Measurements from ENCODE around the gene RAPGEF5.

RAPGEF5 gene

DNA sequence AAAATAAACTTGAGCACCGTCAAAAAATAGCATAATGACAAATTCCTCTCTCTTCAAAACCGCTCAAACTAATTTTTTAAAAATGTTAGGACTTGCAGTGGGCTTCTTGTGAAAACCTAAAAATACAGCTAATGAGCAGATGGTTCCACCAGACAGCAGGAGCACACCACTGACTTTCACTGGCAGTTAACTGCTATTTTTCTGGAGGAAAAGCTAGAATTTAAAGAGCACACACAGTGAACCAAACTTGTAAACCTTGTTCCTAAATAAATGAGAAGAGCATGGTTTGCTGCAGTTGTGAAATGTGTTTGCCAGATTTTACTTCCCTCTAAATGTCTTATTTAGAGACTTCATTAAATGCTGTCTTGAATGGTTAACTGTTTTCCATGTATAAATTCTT, 143.9 kb downstream of the RAPGEF5 start:
- DNase-seq = no peak

DNA sequence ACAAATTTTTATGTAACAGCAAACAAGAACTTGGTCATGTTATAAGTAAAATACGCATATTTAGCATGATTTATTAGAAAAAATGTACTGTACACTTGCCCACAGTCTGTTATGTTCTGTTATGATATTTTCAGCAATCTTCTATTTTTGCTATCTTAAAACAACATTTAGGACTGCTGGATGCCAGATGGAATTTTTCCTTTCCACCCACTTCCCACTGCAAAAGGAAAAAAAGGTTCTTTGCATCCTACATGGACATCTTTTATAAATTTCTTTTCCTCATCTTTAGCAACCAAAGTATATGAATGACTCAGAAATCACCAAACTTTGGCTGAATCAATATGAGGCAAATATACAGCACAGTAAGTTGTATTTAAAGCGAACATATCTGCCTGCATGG, 146.0 kb downstream of the RAPGEF5 start:
- DNase-seq = no peak

DNA sequence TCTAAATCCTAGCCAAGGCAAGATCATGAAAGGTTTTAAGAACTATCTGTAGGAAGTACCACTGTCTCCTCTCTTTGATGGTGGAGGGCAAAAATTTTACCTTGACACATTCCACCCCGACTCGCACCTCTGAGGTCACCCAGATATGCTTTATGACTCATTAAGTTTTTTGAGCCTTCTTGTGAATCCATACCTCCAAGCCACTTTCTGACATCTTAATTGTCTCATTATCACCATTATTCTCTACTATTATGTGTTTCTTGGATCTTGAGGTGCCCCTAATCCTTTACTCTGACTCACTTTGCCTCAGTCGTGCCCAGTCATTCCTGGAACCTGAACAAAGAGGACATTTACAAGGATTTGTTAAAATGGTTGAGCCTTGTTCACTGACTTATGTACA, 146.6 kb downstream of the RAPGEF5 start:
- no peak for DNase-seq

GRCh38 chr7:22208799-22209198, 148.2 kb downstream of the RAPGEF5 start:
- DNase-seq = no peak

- no peak for DNase-seq
Observed at GRCh38 chr7:22207724-22208225, 149.2 kb downstream of the RAPGEF5 start.

GRCh38 chr7:22205631-22206030, 151.3 kb downstream of the RAPGEF5 start:
- no peak for DNase-seq

DNA sequence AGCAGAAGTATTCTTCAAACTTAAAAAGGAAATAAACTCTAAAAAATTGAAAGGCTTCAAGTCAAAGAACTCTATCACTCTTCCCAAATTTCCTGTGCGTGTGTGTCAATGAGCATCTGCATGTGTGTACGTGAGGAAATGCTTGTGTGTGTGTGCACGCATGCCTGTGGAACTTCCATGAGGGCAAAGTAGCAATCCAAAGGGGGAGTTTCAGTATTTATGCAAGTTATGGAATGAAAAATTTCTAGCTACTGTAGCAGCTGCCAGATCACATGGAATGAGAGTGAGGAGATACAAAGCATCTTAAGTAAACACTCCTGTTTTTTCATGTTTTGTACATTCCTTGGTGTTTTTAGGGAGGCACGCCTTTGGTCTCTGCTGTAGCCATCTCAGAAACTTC, 152.6 kb downstream of the RAPGEF5 start:
- DNase-seq = no peak

DNA sequence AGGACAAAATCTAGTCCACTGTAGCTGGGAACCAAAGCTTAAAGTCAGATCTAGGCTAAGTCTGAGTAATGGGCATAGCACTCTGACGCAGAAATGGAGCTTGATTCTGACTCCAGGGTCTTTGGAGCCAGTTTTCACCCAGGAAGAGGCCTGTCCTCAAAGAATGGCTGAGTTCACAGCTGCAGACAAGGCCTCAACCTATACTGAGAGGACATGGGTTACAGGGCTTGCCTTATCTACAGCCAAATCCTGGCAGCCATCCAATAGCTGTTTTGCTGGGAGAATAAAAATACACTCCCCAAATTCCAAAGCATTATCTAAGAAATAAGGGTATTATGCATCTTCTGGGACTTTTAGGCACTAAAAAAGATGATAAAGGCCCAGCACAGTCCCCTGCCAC, 154.8 kb downstream of the RAPGEF5 start:
- DNase-seq = no peak

GRCh38 chr7:22201186-22201880, 155.6 kb downstream of the RAPGEF5 start:
- DNase-seq = no peak

GRCh38 chr7:22200777-22201176, 156.2 kb downstream of the RAPGEF5 start:
- no peak for DNase-seq

DNA sequence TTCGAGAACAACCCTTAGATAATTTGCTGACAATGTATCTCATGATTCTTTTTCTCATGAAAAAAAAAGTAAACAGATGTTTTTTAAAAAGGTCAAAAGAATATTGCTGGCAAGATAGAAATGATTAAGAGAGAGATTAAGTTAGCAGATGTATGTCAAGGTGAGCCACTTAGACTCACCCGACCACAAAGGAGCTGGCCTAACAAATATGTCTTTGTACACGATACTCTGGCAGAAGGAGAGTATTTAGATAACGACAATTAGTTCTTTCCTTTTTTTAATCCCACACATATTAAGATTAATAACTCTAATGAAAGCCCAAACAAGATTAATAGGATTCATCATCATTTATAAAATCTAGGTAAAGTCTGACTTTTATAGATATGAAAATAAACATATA, 156.7 kb downstream of the RAPGEF5 start:
- no peak for DNase-seq

- DNase-seq = no peak
Observed at GRCh38 chr7:22197376-22197775, 159.6 kb downstream of the RAPGEF5 start.

- no peak for DNase-seq
Observed at GRCh38 chr7:22196429-22196828, 160.5 kb downstream of the RAPGEF5 start.

GRCh38 chr7:22195397-22196172, 161.4 kb downstream of the RAPGEF5 start:
- no peak for DNase-seq

DNA sequence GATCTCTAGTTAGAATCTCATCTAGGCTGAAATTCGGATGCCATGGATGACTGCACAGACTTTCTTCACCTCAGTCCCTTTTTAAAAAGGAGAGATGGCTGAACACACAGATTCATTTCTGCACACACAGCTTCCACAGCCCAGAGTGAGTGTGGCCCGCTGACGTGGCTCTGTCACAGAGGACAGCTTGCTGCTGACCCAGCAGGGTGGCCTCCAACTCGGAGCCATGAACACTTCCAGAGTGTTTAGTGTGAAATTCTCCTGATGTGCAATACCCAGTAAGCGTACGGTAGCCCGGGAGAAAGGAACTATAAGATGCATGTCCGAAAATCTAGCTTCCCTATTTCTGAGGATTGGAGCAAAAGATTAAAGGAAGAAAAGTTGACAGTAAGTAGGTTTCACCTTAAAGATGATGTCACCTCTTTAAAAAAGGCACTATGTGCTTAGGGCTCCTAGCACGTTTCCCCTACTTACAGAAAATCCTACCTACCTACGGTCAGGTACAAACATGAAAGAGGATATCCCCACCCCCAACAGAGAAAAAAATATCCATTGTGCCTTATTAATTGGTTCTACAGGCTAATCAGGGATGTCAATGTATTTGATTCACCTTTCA, 162.2 kb downstream of the RAPGEF5 start:
- no peak for DNase-seq

- DNase-seq = no peak
Observed at GRCh38 chr7:22193450-22193983, 163.4 kb downstream of the RAPGEF5 start.

- no peak for DNase-seq
Observed at GRCh38 chr7:22192801-22193200, 164.2 kb downstream of the RAPGEF5 start.

DNA sequence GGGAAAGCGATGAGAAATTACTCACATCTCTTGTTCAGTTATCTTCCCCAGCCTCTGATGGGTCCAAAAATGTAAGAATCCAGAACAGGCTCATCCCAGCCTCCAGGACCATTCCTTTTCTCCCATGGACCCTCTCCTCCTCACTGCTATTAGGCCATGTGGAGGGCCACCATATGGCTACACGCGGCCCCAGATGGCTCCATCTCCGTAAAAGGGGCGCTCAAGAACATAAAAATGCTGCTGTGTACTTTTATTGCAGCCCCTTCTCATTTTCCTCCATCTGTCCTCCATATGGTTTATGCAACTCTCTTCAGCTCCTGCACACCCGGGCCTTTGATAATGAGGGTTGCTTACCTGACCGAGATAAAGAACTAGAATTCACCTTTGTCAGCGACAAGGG, 166.2 kb downstream of the RAPGEF5 start:
- DNase-seq = no peak

DNA sequence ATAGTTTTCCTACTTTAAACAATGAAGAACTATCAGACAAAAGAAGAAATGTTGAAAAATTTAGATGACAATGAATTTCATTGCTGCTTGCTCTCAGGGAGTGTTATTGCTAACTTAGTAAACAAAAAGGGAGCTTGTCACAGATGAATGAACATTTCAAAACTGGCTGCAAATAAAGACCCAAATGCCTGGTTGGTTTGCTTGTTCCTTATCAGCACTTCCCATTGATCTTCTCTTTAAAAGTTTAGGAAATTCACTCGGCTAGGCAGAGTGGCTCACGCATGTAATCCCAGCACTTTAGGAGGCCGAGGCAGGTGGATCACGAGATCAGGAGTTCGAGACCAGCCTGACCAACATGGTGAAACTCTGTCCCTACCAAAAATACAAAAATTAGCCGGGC, 167.2 kb downstream of the RAPGEF5 start:
- no peak for DNase-seq

- DNase-seq = no peak
Observed at GRCh38 chr7:22189230-22189629, 167.7 kb downstream of the RAPGEF5 start.

DNA sequence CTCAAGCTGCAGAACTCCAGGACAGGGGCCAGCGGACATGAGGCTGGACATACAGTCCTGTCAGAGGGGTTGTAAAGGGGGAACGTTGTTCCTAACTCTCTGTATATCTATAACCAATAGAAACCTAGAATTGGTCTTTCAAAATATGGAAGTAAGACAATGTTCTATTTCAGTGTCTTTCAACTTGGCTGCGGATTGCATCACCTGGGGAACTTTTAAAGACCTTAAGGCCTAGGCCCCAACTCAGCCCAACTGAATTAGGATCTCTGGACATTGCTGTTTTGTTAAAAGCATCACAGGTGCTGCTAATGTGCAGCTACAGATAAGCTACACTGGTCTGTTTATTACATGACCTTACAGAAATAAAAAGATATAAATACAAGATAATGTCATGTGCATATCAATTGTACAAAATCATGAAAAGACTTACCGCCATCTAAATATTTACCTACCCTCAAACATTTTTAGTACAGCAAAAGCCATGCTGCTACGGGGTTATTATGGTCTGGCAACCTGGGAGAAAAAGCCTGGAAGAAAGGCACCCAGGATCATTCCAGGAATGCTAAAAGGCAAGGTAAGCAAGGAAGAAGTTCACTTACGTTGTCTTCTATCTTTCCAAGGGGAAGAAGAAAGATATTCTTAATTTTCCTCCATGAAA, 169.1 kb downstream of the RAPGEF5 start:
- no peak for DNase-seq

DNA sequence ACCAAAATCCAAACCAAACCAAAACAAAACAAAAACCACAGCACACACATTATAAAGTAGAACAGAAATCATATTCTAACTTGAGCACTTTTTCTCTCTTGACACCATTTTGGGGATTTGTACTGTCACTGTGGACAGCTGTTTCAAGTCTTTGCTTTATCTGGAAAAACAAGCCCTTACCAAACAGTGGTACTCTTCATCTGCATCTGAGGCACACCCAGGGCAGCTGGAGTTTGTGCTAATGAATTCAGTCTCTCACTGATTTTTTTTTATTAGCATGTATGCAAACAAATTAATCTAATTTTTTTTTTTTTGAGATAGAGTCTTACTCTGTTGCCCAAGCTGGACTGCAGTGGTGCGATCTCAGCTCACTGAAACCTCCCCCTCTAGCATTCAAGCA, 171.4 kb downstream of the RAPGEF5 start:
- DNase-seq = no peak

DNA sequence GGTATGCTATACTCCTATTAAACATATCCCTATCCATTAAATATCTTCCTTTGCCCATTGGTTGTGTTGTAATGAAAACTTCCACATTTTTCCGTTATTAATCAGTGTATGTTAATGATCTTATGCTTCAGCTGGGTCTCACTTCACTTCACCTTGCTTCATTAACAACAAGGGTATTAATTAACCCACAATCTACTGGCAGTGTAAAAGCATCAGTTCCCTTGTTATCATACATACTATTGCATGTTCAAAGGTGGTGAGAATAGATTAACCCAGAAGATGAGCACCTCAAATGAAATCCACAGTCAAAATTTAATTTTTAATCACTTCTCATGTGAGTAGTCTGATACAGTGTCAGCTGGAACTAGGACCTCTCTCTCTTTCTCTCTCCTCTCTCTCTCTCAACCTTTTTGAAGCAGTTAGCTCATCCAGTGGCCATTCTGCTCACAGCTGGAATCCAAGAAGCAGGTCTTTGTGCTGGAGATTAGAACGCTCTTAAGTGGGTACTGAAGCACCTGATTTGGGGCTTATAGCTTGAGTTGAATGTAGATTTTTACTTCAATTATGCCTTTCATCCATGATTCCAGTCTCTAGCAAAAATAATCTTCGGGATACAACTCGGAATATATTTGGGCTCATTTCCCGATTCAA, 172.3 kb downstream of the RAPGEF5 start:
- DNase-seq = no peak
